SHP77 treated with DMSO at 0.1 percent for 48 hours (cell line): Measurements from ENCODE around the gene DHRSX.
"Not testable (repeated sequence)": the region's sequence is repeated elsewhere in the genome, so short reads cannot be mapped to it uniquely, and the experiment has no call there.

ENCODE experiments used
- DNase-seq: peaks from one replicate; lab custom pipeline; 2025; lab: John Stamatoyannopoulos, UW

Gene DHRSX

GRCh38 chrX:2350703-2351102 is 150.1 kb downstream of the DHRSX start:
- DNase-seq: not testable (repeated sequence)

GRCh38 chrX:2350036-2350435 is 150.7 kb downstream of the DHRSX start:
- DNase-seq: not testable (repeated sequence)

- no peak for DNase-seq
Measured at GRCh38 chrX:2348211-2348610, 152.6 kb downstream of the DHRSX start.

- DNase-seq: no peak
Measured at GRCh38 chrX:2346158-2346557, 154.6 kb downstream of the DHRSX start.

- DNase-seq: no peak
Measured at GRCh38 chrX:2345562-2345961, 155.2 kb downstream of the DHRSX start.

- no peak for DNase-seq
Measured at GRCh38 chrX:2343413-2343812, 157.4 kb downstream of the DHRSX start.

- no peak for DNase-seq
Measured at GRCh38 chrX:2342874-2343273, 157.9 kb downstream of the DHRSX start.

- no peak for DNase-seq
Measured at GRCh38 chrX:2342281-2342688, 158.5 kb downstream of the DHRSX start.

GRCh38 chrX:2340991-2341390 is 159.8 kb downstream of the DHRSX start:
- no peak for DNase-seq

GRCh38 chrX:2336181-2336580 is 164.6 kb downstream of the DHRSX start:
- DNase-seq: no peak

- DNase-seq: no peak
Measured at GRCh38 chrX:2334237-2334636, 166.5 kb downstream of the DHRSX start.

- DNase-seq: no peak
Measured at GRCh38 chrX:2332252-2332651, 168.5 kb downstream of the DHRSX start.

GRCh38 chrX:2330910-2331309 is 169.9 kb downstream of the DHRSX start:
- no peak for DNase-seq

GRCh38 chrX:2330487-2330886 is 170.3 kb downstream of the DHRSX start:
- no peak for DNase-seq

GRCh38 chrX:2327423-2327822 is 173.4 kb downstream of the DHRSX start:
- no peak for DNase-seq

- no peak for DNase-seq
Measured at GRCh38 chrX:2325076-2325784, 175.5 kb downstream of the DHRSX start.

- no peak for DNase-seq
Measured at GRCh38 chrX:2324151-2324550, 176.6 kb downstream of the DHRSX start.

GRCh38 chrX:2321411-2321810 is 179.4 kb downstream of the DHRSX start:
- DNase-seq: no peak

GRCh38 chrX:2320580-2321327 is 180.0 kb downstream of the DHRSX start:
- no peak for DNase-seq

- no peak for DNase-seq
Measured at GRCh38 chrX:2320089-2320488, 180.7 kb downstream of the DHRSX start.

GRCh38 chrX:2318371-2318770 is 182.4 kb downstream of the DHRSX start:
- no peak for DNase-seq

GRCh38 chrX:2317527-2318055 is 183.2 kb downstream of the DHRSX start:
- no peak for DNase-seq

- no peak for DNase-seq
Measured at GRCh38 chrX:2316534-2316933, 184.2 kb downstream of the DHRSX start.
